NCI-H1092 (cell line): ENCODE results near the gene PARVA.

Experiments used
- DNase-seq: peaks from one replicate; lab custom pipeline; 2025; lab: John Stamatoyannopoulos, UW

Gene PARVA

GRCh38 chr11:12403997-12404350 lies 26.6 kb downstream of the PARVA start:
- DNase-seq = no peak

DNA sequence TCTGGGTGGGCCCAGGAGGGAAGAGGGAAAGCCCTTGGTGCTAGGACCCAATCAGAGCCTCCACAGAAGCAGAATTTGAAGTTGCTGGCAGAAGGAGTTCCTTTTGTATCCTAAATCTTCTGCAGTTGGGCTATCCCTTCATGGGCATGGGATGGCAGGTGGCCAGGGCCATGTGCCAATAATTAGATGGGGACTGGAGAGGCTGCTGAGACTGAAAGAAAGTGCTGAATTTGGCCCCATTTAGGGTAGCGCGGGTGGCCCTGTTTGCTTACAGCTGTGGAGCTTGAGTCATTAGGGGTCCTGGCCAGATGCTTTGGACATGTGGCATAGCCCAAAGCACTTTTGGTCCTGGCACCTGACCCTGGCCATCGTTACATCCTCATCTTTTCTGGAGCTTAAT lies 27.1 kb downstream of the PARVA start:
- no peak for DNase-seq

GRCh38 chr11:12408156-12408770 lies 30.9 kb downstream of the PARVA start:
- no peak for DNase-seq

- DNase-seq = no peak
Observed at GRCh38 chr11:12409621-12410005, 32.2 kb downstream of the PARVA start.

GRCh38 chr11:12410006-12410728 lies 32.8 kb downstream of the PARVA start:
- peak; percentile 16 for DNase-seq

DNA sequence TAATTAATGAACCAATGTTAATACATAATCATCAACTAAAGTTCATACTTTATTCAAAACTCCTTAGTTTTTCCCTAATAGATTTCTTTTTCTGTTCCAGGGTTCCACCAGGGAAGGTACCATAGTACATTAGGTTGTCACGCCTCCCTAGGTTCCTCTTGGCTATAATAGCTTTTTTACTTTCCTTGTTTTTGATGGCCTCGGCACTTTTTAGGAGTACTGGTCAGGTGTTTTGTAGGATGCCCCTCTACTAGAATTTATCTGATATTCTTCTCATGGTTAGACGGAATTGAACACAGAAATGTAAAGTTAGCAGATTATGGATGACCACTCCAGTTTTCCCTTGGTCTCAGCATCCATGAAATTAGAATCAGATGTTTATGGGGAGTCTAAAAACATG lies 34.0 kb downstream of the PARVA start:
- DNase-seq = no peak

DNA sequence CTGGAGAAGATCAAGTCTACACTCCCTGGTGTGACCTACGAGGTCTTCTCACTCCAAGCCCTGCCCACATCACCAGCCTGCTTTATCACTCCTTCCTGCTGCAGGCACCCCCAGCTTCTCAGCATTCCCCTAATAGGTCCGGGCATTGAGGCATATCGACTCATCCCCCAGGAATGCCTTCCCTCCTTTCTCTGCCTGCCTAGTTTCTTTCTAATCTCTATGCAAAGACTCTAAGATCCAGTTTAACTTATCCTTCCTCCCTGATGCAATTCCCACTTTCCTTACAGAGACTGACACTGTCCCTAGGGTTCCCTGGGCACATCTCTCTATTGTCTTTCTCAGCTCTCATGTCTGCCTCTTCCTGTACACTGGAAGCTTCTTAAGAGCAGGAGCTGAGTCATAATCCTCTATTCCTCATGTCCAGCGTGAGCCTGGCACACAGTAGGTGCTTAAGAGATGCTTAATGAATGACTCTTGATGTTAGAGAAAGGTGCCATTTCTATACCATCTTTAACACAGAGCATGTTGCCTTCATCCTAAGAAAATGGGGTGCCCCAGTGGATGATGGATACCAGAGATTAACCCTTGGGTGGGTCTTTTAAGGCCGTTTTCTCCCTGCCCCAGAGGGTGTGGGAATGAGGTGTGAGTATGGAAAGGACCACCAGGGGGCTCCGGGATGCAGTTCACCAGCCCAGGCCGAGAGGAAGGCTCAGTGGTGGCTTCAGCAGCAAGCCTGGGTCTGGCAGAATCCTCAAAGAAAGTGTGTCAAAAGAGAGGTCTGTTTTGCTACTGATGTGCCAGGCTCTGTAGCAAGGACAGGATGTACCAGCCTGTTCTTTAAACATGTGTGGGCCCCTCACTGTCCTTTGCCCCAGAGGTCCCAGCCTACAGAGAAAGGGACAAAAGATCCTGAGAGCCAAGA lies 34.7 kb downstream of the PARVA start:
- peak; percentile 76 for DNase-seq

GRCh38 chr11:12413141-12414052 lies 36.0 kb downstream of the PARVA start:
- no peak for DNase-seq

GRCh38 chr11:12414611-12415010 lies 37.2 kb downstream of the PARVA start:
- DNase-seq = no peak

GRCh38 chr11:12415342-12415966 lies 38.1 kb downstream of the PARVA start:
- no peak for DNase-seq

GRCh38 chr11:12416552-12416951 lies 39.2 kb downstream of the PARVA start:
- no peak for DNase-seq

- DNase-seq = no peak
Observed at GRCh38 chr11:12417691-12418611, 40.6 kb downstream of the PARVA start.

DNA sequence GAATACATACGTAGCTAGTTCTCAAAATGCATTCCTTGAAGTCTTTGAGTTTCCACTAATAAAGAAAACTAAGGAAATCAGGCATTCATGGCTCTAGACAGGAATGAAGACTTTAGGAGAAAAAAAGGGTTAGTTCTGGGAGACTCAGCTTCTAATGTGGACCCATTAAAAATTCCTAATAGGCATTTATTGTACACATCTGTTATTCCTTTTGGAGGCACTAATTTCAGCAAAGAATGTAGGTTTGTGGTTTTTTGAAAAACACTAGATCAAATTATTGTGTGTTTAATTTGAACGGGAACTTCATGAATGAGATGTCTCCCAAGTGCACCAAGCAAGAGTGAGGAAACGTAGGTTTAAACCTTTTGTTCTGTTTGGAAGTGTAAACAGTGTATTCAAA lies 42.7 kb downstream of the PARVA start:
- no peak for DNase-seq

GRCh38 chr11:12420706-12421105 lies 43.3 kb downstream of the PARVA start:
- DNase-seq = no peak

DNA sequence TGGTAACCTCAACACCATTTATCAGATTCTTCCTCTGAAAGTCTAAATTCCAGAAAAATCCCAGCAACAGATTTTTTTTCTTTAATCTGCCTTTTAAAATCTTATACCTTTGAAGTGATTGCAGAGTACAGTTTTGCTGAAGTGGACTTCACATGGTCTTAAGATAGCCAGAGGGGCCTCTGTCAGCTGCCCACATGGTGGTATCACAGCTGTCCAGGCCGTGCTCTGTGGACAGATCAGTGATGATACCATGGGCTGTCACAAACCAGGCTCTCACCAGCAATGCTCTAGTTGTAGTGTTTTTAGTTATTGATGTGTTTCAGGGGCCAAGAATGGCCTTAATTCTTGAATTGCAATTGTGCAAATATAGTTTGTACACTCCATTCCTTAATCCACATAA lies 44.0 kb downstream of the PARVA start:
- DNase-seq = no peak

- no peak for DNase-seq
Observed at GRCh38 chr11:12426176-12426575, 48.8 kb downstream of the PARVA start.

GRCh38 chr11:12429155-12429554 lies 51.8 kb downstream of the PARVA start:
- DNase-seq = no peak

- no peak for DNase-seq
Observed at GRCh38 chr11:12430351-12430750, 53.0 kb downstream of the PARVA start.

- no peak for DNase-seq
Observed at GRCh38 chr11:12430954-12431595, 53.7 kb downstream of the PARVA start.

DNA sequence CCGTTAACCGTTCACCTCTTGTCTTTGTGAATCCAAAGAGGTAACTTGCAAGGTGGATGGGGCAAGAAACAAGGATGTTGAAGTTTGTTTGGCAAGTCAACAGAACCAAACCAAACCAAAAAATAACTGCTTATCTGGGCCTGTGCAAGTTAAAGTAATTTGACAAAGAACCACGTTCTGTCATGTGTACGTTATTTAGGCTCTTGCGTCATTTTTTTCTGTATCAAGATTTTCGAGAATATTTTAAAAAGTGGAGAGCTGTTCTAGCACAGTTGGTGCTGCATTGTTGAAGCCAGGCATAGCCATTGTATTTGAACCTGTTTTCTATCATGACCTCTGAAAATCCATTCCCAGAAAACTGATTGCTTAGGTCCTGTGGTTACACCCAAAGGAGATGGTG lies 55.1 kb downstream of the PARVA start:
- no peak for DNase-seq
